Hepatocyte (in vitro differentiated cells): Measurements from ENCODE around the gene ZNF333. TPM values are rescaled to one million over a fixed set of nuclear protein-coding genes. Genes with fewer than 3 reads are reported as not detected.
"Not testable (repeated sequence)": the region's sequence is repeated elsewhere in the genome, so short reads cannot be mapped to it uniquely, and the experiment has no call there.

Source experiments
- DNase-seq: peaks from one replicate; pipeline ENCODE4 v3.0.0-alpha.2; 2016; ENCODE audit warnings: low spot score
- H2AFZ ChIP-seq: fragments of 200-600 bp; sonication (generic); 2 replicates; pipeline ENCODE4 v1.6.0; 2016; ENCODE audit warnings: antibody characterized with exemption, mild to moderate bottlenecking
- H3K27ac ChIP-seq: fragments of 200-600 bp; sonication (generic); 2 replicates; pipeline ENCODE4 v1.5.1; 2016; ENCODE audit warnings: mild to moderate bottlenecking
- H3K27me3 ChIP-seq: fragments of 200-600 bp; sonication (generic); 2 replicates; pipeline ENCODE4 v1.6.1; 2016
- H3K36me3 ChIP-seq: fragments of 200-600 bp; sonication (generic); replicated peaks from 2 replicates; pipeline ENCODE4 v1.5.1; 2016; ENCODE audit warnings: low read depth; ENCODE audit not compliant: insufficient read depth
- H3K4me1 ChIP-seq: fragments of 200-600 bp; sonication (generic); 2 replicates; pipeline ENCODE4 v1.5.1; 2016; ENCODE audit warnings: mild to moderate bottlenecking, moderate library complexity; ENCODE audit not compliant: insufficient read depth
- H3K4me2 ChIP-seq: fragments of 200-600 bp; sonication (generic); 2 replicates; pipeline ENCODE4 v1.6.0; 2016
- H3K4me3 ChIP-seq: fragments of 200-600 bp; sonication (generic); 2 replicates; pipeline ENCODE4 v1.5.1; 2016; ENCODE audit warnings: mild to moderate bottlenecking
- H3K79me2 ChIP-seq: fragments of 200-600 bp; sonication (generic); 2 replicates; pipeline ENCODE4 v1.6.0; 2017; ENCODE audit warnings: mild to moderate bottlenecking
- H3K9me2 ChIP-seq: fragments of 200-600 bp; sonication (generic); replicated peaks from 2 replicates; pipeline ENCODE4 v1.6.0; 2017; ENCODE audit warnings: mild to moderate bottlenecking; ENCODE audit not compliant: insufficient read depth
- H3K9me3 ChIP-seq: fragments of 200-600 bp; sonication (generic); 2 replicates; pipeline ENCODE4 v1.5.1; 2016; ENCODE audit warnings: low read depth, mild to moderate bottlenecking
- H4K20me1 ChIP-seq: fragments of 200-600 bp; sonication (generic); 2 replicates; pipeline ENCODE4 v1.6.0; 2016; ENCODE audit warnings: mild to moderate bottlenecking; ENCODE audit not compliant: insufficient read depth, poor library complexity, severe bottlenecking
- CTCF ChIP-seq: fragments of 200-600 bp; sonication (generic); IDR thresholded peaks from 2 replicates; pipeline ENCODE4 v1.5.1; 2016; ENCODE audit warnings: antibody characterized with exemption, mild to moderate bottlenecking; ENCODE audit not compliant: poor library complexity
- EZH2 ChIP-seq: fragments of 200-600 bp; sonication (generic); IDR thresholded peaks from 2 replicates; pipeline ENCODE4 v1.6.1; 2016; ENCODE audit warnings: antibody characterized with exemption, mild to moderate bottlenecking, borderline replicate concordance
- EZH2phosphoT487 ChIP-seq: fragments of 200-600 bp; sonication (generic); IDR thresholded peaks from one replicate; pipeline ENCODE4 v1.6.1; 2018; ENCODE audit warnings: antibody characterized with exemption, mild to moderate bottlenecking, low read depth, moderate library complexity; ENCODE audit not compliant: unreplicated experiment, severe bottlenecking
- WGBS: methylation state at CpG from one replicate; pipeline ENCODE4 v1.1.6; 2016; ENCODE audit warnings: low lambda C conversion rate; ENCODE audit errors: missing lambda C conversion rate; 5-methylcytosine and 5-hydroxymethylcytosine counted together
- polyA plus RNA-seq: library from polyadenylated mRNA; unstranded; fragments of >200 nt; fragmentation: Nextera tagmentation; extraction: Ambion mirVana; gene quantifications from 2 replicates; pipeline ENCODE4 v1.2.1, GENCODE V29; 2016
- total RNA-seq: library from RNA; depleted of rRNA; stranded (reverse); fragments of >200 nt; gene quantifications from 2 replicates; pipeline ENCODE4 v1.2.3, GENCODE V29; 2014

ZNF333 gene
- total and polyA plus RNA-seq, 2 experiments from 2014 or later = 7.1 to 21.9 TPM

- no peaks in the 10 kb centered on the region for H3K4me1 ChIP-seq
- H3K9me2 ChIP-seq = no peaks in the 10 kb centered on the region
- H3K27ac ChIP-seq = no peak overlapping the region
- H3K27me3 ChIP-seq = no peaks in the 10 kb centered on the region
- no peaks in the 10 kb centered on the region for H3K9me3 ChIP-seq
- DNase-seq = no peak
- no peak overlapping the region for H2AFZ ChIP-seq
- no peaks in the 10 kb centered on the region for H3K36me3 ChIP-seq
- WGBS = 83% methylated on average over 1 of the region's 4 CpGs
- no peak overlapping the region for H3K4me2 ChIP-seq
- H4K20me1 ChIP-seq = no peaks in the 10 kb centered on the region
- TF ChIP-seq EZH2phosphoT487 (no peak), CTCF (no peak), EZH2 (no peak)
- no peaks in the 10 kb centered on the region for H3K79me2 ChIP-seq
- H3K4me3 ChIP-seq = no peak overlapping the region
Observed at GRCh38 chr19:14763497-14764145, 73.8 kb downstream of the ZNF333 start.

GRCh38 chr19:14764401-14764800, 74.6 kb downstream of the ZNF333 start:
- no peaks in the 10 kb centered on the region for H3K9me3 ChIP-seq
- no peaks in the 10 kb centered on the region for H3K79me2 ChIP-seq
- no peaks in the 10 kb centered on the region for H3K27me3 ChIP-seq
- 91% methylated on average over 9 of the region's 9 CpGs for WGBS
- H2AFZ ChIP-seq = no peak overlapping the region
- no peak for TF ChIP-seq CTCF
- TF ChIP-seq EZH2phosphoT487 = no peak
- no peak for TF ChIP-seq EZH2
- DNase-seq = no peak
- no peaks in the 10 kb centered on the region for H4K20me1 ChIP-seq
- H3K9me2 ChIP-seq = no peaks in the 10 kb centered on the region
- H3K4me3 ChIP-seq = no peak overlapping the region
- H3K27ac ChIP-seq = no peak overlapping the region
- H3K36me3 ChIP-seq = no peaks in the 10 kb centered on the region
- no peak overlapping the region for H3K4me2 ChIP-seq
- no peaks in the 10 kb centered on the region for H3K4me1 ChIP-seq

- not testable (repeated sequence) for DNase-seq, H3K36me3 ChIP-seq, H3K4me1 ChIP-seq, H3K27ac ChIP-seq, H2AFZ ChIP-seq, H3K9me2 ChIP-seq, H3K27me3 ChIP-seq, H3K4me2 ChIP-seq, H4K20me1 ChIP-seq, H3K4me3 ChIP-seq, H3K79me2 ChIP-seq, H3K9me3 ChIP-seq
- WGBS = 88% methylated on average over 13 of the region's 18 CpGs
Observed at GRCh38 chr19:14765403-14765802, 75.6 kb downstream of the ZNF333 start.

- not testable (repeated sequence) for H4K20me1 ChIP-seq, H3K9me3 ChIP-seq, H2AFZ ChIP-seq, H3K4me2 ChIP-seq, DNase-seq, H3K4me1 ChIP-seq, H3K4me3 ChIP-seq, H3K36me3 ChIP-seq, H3K79me2 ChIP-seq, H3K9me2 ChIP-seq, H3K27ac ChIP-seq, H3K27me3 ChIP-seq
- 81% methylated on average over 12 of the region's 15 CpGs for WGBS
Observed at GRCh38 chr19:14765841-14766240, 76.0 kb downstream of the ZNF333 start.
